ENCODE measurements around the gene PRR23E.

The PRR23E gene

DNA sequence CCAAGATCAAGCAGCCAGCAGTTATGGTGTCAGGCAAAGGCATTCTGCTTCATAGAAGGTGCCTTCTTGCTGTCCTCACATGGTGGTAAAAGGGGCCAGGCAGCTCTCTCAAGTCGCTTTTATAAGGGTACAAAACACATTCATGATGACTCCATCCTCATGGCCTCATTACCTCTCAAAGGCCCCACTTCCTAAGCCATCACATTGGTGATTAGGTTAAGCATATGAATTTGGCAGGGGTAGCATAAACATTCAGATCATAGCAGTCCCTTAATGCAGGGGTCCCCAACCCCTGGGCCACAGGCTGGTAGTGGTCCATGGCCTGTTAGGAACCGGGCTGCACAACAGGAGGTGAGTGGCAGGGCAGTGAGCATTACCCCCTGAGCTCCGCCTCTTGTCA lies 42.8 kb downstream of the PRR23E start:
- H3K27ac Mint-ChIP-seq, result no peak overlapping the region
- H3K4me3 Mint-ChIP-seq, result no peak overlapping the region
- no peaks in the 10 kb centered on the region for H3K27me3 Mint-ChIP-seq (ENCODE audit: low read depth)
- H3K36me3 Mint-ChIP-seq (ENCODE audit: low read depth), result no peaks in the 10 kb centered on the region
- H3K9me3 Mint-ChIP-seq, result peaks cover 14% of the 10 kb centered on the region
- H3K4me1 Mint-ChIP-seq (ENCODE audit: low read depth), result no peaks in the 10 kb centered on the region

DNA sequence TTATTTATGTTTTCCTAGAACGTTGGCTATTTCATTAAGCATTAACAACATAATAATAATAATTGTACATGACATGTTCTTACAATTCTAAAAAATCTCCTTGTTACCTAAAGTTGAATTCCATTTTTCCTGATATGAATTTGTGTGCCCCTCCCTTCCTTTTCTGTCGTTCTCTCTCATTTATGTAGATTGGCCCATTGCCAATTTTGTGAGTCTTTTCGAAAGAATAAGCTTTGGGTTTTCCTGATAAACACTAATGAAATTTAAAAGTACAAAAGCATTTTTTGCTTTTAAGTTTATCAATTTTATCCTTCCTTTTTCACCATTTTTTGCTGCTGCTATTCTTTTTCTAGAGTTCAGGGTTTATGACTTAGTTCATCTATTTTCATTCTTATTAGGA lies 44.9 kb downstream of the PRR23E start:
- Mint-ChIP-seq H3K4me3 (no peak overlapping the region), H3K4me1 (ENCODE audit: low read depth) (no peaks in the 10 kb centered on the region), H3K27me3 (ENCODE audit: low read depth) (no peaks in the 10 kb centered on the region), H3K9me3 (peaks cover 21% of the 10 kb centered on the region), H3K27ac (no peak overlapping the region), H3K36me3 (ENCODE audit: low read depth) (no peaks in the 10 kb centered on the region)

DNA sequence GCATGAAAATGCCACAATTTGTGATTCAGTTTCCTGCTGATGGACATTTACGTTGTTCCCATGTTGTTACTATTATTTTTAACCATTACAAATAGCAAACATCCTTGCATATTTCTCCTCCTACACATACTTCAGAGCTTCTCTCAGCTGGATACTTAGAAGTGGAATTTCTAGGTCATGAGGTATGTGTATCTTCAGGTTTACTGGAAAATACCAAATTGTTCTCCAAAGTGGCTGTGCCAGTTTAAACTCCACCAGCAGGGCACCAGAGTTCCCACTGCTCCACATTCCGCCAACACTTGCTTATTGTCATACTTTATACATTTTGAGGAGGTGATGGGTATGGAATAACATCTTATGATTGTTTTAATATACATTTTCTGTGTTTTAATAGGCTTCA lies 45.7 kb downstream of the PRR23E start:
- Mint-ChIP-seq H3K27me3 (ENCODE audit: low read depth) (no peaks in the 10 kb centered on the region), H3K9me3 (peaks cover 18% of the 10 kb centered on the region), H3K4me1 (ENCODE audit: low read depth) (no peaks in the 10 kb centered on the region), H3K27ac (no peak overlapping the region), H3K36me3 (ENCODE audit: low read depth) (no peaks in the 10 kb centered on the region), H3K4me3 (no peak overlapping the region)

DNA sequence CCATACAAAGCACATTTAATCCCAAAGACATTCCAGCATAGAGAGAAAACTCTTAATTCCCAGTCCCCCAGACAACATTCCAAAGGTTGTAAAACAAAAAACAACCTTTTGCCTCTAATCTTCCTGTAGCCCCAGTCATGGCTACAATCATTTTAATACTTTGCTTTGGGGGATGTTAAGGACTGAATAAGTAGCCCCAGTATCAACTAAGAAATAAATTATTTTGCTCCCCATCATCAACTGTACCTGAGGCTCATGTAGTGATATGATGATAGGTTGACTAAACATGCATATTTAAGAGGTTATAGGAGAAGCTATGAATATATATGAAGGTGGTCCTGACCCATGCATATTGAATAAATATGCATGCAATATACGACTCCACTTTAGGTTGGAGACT lies 54.4 kb downstream of the PRR23E start:
- Mint-ChIP-seq H3K27ac (no peak overlapping the region), H3K9me3 (peaks cover 63% of the 10 kb centered on the region), H3K4me1 (ENCODE audit: low read depth) (no peaks in the 10 kb centered on the region), H3K4me3 (no peak overlapping the region), H3K27me3 (ENCODE audit: low read depth) (no peaks in the 10 kb centered on the region), H3K36me3 (ENCODE audit: low read depth) (no peaks in the 10 kb centered on the region)

Data from T-helper 1 cell treated with Interleukin-12 subunit alpha and Interleukin-12 subunit beta and Interleukin-4 antibody, amounts not matched to agents 30 μg/mL and 1 μg/mL, for 36 hours (primary cell).